ENCODE data around the gene NAXD.

Gene NAXD

GRCh38 chr13:110576736-110577476 is 38.4 kb upstream of the NAXD start:
- Histone ChIP-seq H3K9me3 (ENCODE audit: control insufficient read depth, low read length) (no peaks in the 10 kb centered on the region), H3K36me3 (ENCODE audit: control insufficient read depth, insufficient read depth, low read length, severe bottlenecking) (no peaks in the 10 kb centered on the region), H3K4me1 (ENCODE audit: control insufficient read depth, insufficient read depth, low read length) (peaks cover 11% of the 10 kb centered on the region), H3K9ac (ENCODE audit: low read length) (no peak overlapping the region), H3K27me3 (replicated peaks; ENCODE audit: control insufficient read depth, insufficient read depth, low read length) (peaks cover 29% of the 10 kb centered on the region), H3K4me3 (ENCODE audit: low read length) (no peak overlapping the region)
- DNase-seq (ENCODE audit: low read depth), result no peak

GRCh38 chr13:110578363-110578762 is 37.0 kb upstream of the NAXD start:
- H3K4me1 ChIP-seq (ENCODE audit: control insufficient read depth, insufficient read depth, low read length), result peaks cover 11% of the 10 kb centered on the region
- DNase-seq (ENCODE audit: low read depth), result no peak
- H3K9me3 ChIP-seq (ENCODE audit: control insufficient read depth, low read length), result no peaks in the 10 kb centered on the region
- peaks cover 16% of the 10 kb centered on the region for H3K27me3 ChIP-seq (replicated peaks; ENCODE audit: control insufficient read depth, insufficient read depth, low read length)
- H3K9ac ChIP-seq (ENCODE audit: low read length), result no peak overlapping the region
- H3K36me3 ChIP-seq (ENCODE audit: control insufficient read depth, insufficient read depth, low read length, severe bottlenecking), result no peaks in the 10 kb centered on the region
- H3K4me3 ChIP-seq (ENCODE audit: low read length), result no peak overlapping the region

- Histone ChIP-seq H3K4me1 (ENCODE audit: control insufficient read depth, insufficient read depth, low read length) (peaks cover 6% of the 10 kb centered on the region), H3K9me3 (ENCODE audit: control insufficient read depth, low read length) (no peaks in the 10 kb centered on the region), H3K27me3 (replicated peaks; ENCODE audit: control insufficient read depth, insufficient read depth, low read length) (no peaks in the 10 kb centered on the region), H3K36me3 (ENCODE audit: control insufficient read depth, insufficient read depth, low read length, severe bottlenecking) (no peaks in the 10 kb centered on the region), H3K4me3 (ENCODE audit: low read length) (no peak overlapping the region), H3K9ac (ENCODE audit: low read length) (no peak overlapping the region)
- DNase-seq (ENCODE audit: low read depth), result peak; percentile 44
These were observed 34.5 kb upstream of the NAXD start for GRCh38 chr13:110580800-110581199.

- H3K36me3 ChIP-seq (ENCODE audit: control insufficient read depth, insufficient read depth, low read length, severe bottlenecking), result no peaks in the 10 kb centered on the region
- no peak for DNase-seq (ENCODE audit: low read depth)
- H3K9ac ChIP-seq (ENCODE audit: low read length), result no peak overlapping the region
- no peaks in the 10 kb centered on the region for H3K27me3 ChIP-seq (replicated peaks; ENCODE audit: control insufficient read depth, insufficient read depth, low read length)
- no peak overlapping the region for H3K4me3 ChIP-seq (ENCODE audit: low read length)
- peaks cover 6% of the 10 kb centered on the region for H3K4me1 ChIP-seq (ENCODE audit: control insufficient read depth, insufficient read depth, low read length)
- no peaks in the 10 kb centered on the region for H3K9me3 ChIP-seq (ENCODE audit: control insufficient read depth, low read length)
These were observed 33.7 kb upstream of the NAXD start for GRCh38 chr13:110581506-110582185.

GRCh38 chr13:110582421-110582954 is 32.9 kb upstream of the NAXD start:
- H3K27me3 ChIP-seq (replicated peaks; ENCODE audit: control insufficient read depth, insufficient read depth, low read length), result no peaks in the 10 kb centered on the region
- no peaks in the 10 kb centered on the region for H3K9me3 ChIP-seq (ENCODE audit: control insufficient read depth, low read length)
- H3K36me3 ChIP-seq (ENCODE audit: control insufficient read depth, insufficient read depth, low read length, severe bottlenecking), result no peaks in the 10 kb centered on the region
- H3K4me1 ChIP-seq (ENCODE audit: control insufficient read depth, insufficient read depth, low read length), result peaks cover 6% of the 10 kb centered on the region
- DNase-seq (ENCODE audit: low read depth), result no peak
- H3K4me3 ChIP-seq (ENCODE audit: low read length), result no peak overlapping the region
- no peak overlapping the region for H3K9ac ChIP-seq (ENCODE audit: low read length)

GRCh38 chr13:110583178-110583865 is 32.0 kb upstream of the NAXD start:
- H3K4me1 ChIP-seq (ENCODE audit: control insufficient read depth, insufficient read depth, low read length), result peaks cover 6% of the 10 kb centered on the region
- no peaks in the 10 kb centered on the region for H3K9me3 ChIP-seq (ENCODE audit: control insufficient read depth, low read length)
- no peaks in the 10 kb centered on the region for H3K27me3 ChIP-seq (replicated peaks; ENCODE audit: control insufficient read depth, insufficient read depth, low read length)
- no peak overlapping the region for H3K9ac ChIP-seq (ENCODE audit: low read length)
- no peak for DNase-seq (ENCODE audit: low read depth)
- no peaks in the 10 kb centered on the region for H3K36me3 ChIP-seq (ENCODE audit: control insufficient read depth, insufficient read depth, low read length, severe bottlenecking)
- H3K4me3 ChIP-seq (ENCODE audit: low read length), result no peak overlapping the region

- Histone ChIP-seq H3K27me3 (replicated peaks; ENCODE audit: control insufficient read depth, insufficient read depth, low read length) (no peaks in the 10 kb centered on the region), H3K36me3 (ENCODE audit: control insufficient read depth, insufficient read depth, low read length, severe bottlenecking) (no peaks in the 10 kb centered on the region), H3K9ac (ENCODE audit: low read length) (no peak overlapping the region), H3K4me1 (ENCODE audit: control insufficient read depth, insufficient read depth, low read length) (peaks cover 20% of the 10 kb centered on the region), H3K9me3 (ENCODE audit: control insufficient read depth, low read length) (no peaks in the 10 kb centered on the region), H3K4me3 (ENCODE audit: low read length) (no peak overlapping the region)
- no peak for DNase-seq (ENCODE audit: low read depth)
These were observed 25.5 kb upstream of the NAXD start for GRCh38 chr13:110589793-110590390.

GRCh38 chr13:110590577-110590976 is 24.8 kb upstream of the NAXD start:
- Histone ChIP-seq H3K4me1 (ENCODE audit: control insufficient read depth, insufficient read depth, low read length) (peaks cover 20% of the 10 kb centered on the region), H3K4me3 (ENCODE audit: low read length) (no peak overlapping the region), H3K36me3 (ENCODE audit: control insufficient read depth, insufficient read depth, low read length, severe bottlenecking) (no peaks in the 10 kb centered on the region), H3K9me3 (ENCODE audit: control insufficient read depth, low read length) (no peaks in the 10 kb centered on the region), H3K27me3 (replicated peaks; ENCODE audit: control insufficient read depth, insufficient read depth, low read length) (no peaks in the 10 kb centered on the region), H3K9ac (ENCODE audit: low read length) (no peak overlapping the region)
- no peak for DNase-seq (ENCODE audit: low read depth)

- H3K36me3 ChIP-seq (ENCODE audit: control insufficient read depth, insufficient read depth, low read length, severe bottlenecking), result no peaks in the 10 kb centered on the region
- H3K4me3 ChIP-seq (ENCODE audit: low read length), result no peak overlapping the region
- H3K9ac ChIP-seq (ENCODE audit: low read length), result no peak overlapping the region
- H3K4me1 ChIP-seq (ENCODE audit: control insufficient read depth, insufficient read depth, low read length), result peaks cover 24% of the 10 kb centered on the region
- no peaks in the 10 kb centered on the region for H3K9me3 ChIP-seq (ENCODE audit: control insufficient read depth, low read length)
- no peak for DNase-seq (ENCODE audit: low read depth)
- no peaks in the 10 kb centered on the region for H3K27me3 ChIP-seq (replicated peaks; ENCODE audit: control insufficient read depth, insufficient read depth, low read length)
These were observed 22.7 kb upstream of the NAXD start for GRCh38 chr13:110592665-110593064.

GRCh38 chr13:110593430-110594130 is 21.8 kb upstream of the NAXD start:
- Histone ChIP-seq H3K27me3 (replicated peaks; ENCODE audit: control insufficient read depth, insufficient read depth, low read length) (no peaks in the 10 kb centered on the region), H3K9me3 (ENCODE audit: control insufficient read depth, low read length) (no peaks in the 10 kb centered on the region), H3K4me1 (ENCODE audit: control insufficient read depth, insufficient read depth, low read length) (peaks cover 24% of the 10 kb centered on the region), H3K36me3 (ENCODE audit: control insufficient read depth, insufficient read depth, low read length, severe bottlenecking) (no peaks in the 10 kb centered on the region), H3K4me3 (ENCODE audit: low read length) (no peak overlapping the region), H3K9ac (ENCODE audit: low read length) (no peak overlapping the region)
- peak; percentile 83 for DNase-seq (ENCODE audit: low read depth)

All from adipocyte (in vitro differentiated cells).